ENCODE results near the gene OVCH1. TPM values are rescaled to one million over a fixed set of nuclear protein-coding genes. Genes with fewer than 3 reads are reported as not detected.

Gene OVCH1
- total RNA-seq, 1 experiment from 2014 or later = 0.04 TPM

GRCh38 chr12:29439506-29439905 is 58.0 kb downstream of the OVCH1 start:
- POLR2A ChIA-PET = no interaction called here
- no peak overlapping the region for H3K4me3 Mint-ChIP-seq

GRCh38 chr12:29438752-29439408 is 58.6 kb downstream of the OVCH1 start:
- Mint-ChIP-seq H3K4me3 (no peak overlapping the region), H3K9me3 (peaks cover 18% of the 10 kb centered on the region), H3K27me3 (ENCODE audit: low read depth) (no peaks in the 10 kb centered on the region), H3K4me1 (no peaks in the 10 kb centered on the region), H3K27ac (no peak overlapping the region), H3K36me3 (peaks cover 2% of the 10 kb centered on the region; the same call in 1 of the 2 replicates)
- ChIA-PET POLR2A (no interaction called here), CTCF (no interaction called here)
- no peak for ATAC-seq
- DNase-seq (ENCODE audit: low spot score) = no peak
- no peak for TF ChIP-seq HMGA2 (CRISPR knock-in tag; IDR thresholded peaks at IDR 0.05)
- no peak for TF ChIP-seq ZNF423 (CRISPR knock-in tag; IDR thresholded peaks at IDR 0.05)
- TF ChIP-seq FOXP4 (CRISPR knock-in tag; IDR thresholded peaks at IDR 0.05) = no peak
- TF ChIP-seq, protein P1, sequence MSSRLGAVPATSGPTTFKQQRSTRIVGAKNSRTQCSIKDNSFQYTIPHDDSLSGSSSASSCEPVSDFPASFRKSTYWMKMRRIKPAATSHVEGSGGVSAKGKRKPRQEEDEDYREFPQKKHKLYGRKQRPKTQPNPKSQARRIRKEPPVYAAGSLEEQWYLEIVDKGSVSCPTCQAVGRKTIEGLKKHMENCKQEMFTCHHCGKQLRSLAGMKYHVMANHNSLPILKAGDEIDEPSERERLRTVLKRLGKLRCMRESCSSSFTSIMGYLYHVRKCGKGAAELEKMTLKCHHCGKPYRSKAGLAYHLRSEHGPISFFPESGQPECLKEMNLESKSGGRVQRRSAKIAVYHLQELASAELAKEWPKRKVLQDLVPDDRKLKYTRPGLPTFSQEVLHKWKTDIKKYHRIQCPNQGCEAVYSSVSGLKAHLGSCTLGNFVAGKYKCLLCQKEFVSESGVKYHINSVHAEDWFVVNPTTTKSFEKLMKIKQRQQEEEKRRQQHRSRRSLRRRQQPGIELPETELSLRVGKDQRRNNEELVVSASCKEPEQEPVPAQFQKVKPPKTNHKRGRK (CRISPR knock-in tag; IDR thresholded peaks at IDR 0.05; ENCODE audit: borderline replicate concordance) = no peak
- no peak for TF ChIP-seq NR2C2 (CRISPR knock-in tag; IDR thresholded peaks at IDR 0.05)
- no peak for TF ChIP-seq PRDM15 (CRISPR knock-in tag; IDR thresholded peaks at IDR 0.05)
- no peak for TF ChIP-seq ZNF532 (CRISPR knock-in tag; IDR thresholded peaks at IDR 0.05; ENCODE audit: borderline replicate concordance)

More at GRCh38 chr12:29439506-29439905, 58.0 kb downstream of the OVCH1 start:
- H3K36me3 Mint-ChIP-seq = peaks cover 2% of the 10 kb centered on the region; the same call in 1 of the 2 replicates
- DNase-seq (ENCODE audit: low spot score) (no peak), ATAC-seq (no peak)
- no peak overlapping the region for H3K27ac Mint-ChIP-seq
- H3K9me3 Mint-ChIP-seq = peaks cover 18% of the 10 kb centered on the region
- TF ChIP-seq NR3C1 (CRISPR knock-in tag; conservative IDR thresholded peaks at IDR 0.05; ENCODE audit: low read depth) = no peak
- no peak for TF ChIP-seq E2F1 (CRISPR knock-in tag; IDR thresholded peaks at IDR 0.05)
- TF ChIP-seq TCF7 (CRISPR knock-in tag; IDR thresholded peaks at IDR 0.05; ENCODE audit: low read depth) = no peak
- TF ChIP-seq FOXK1 (CRISPR knock-in tag; IDR thresholded peaks at IDR 0.05) = no peak
- TF ChIP-seq IRF2 (CRISPR knock-in tag; IDR thresholded peaks at IDR 0.05; ENCODE audit: borderline replicate concordance, low read depth) = no peak
- TF ChIP-seq, protein P2, sequence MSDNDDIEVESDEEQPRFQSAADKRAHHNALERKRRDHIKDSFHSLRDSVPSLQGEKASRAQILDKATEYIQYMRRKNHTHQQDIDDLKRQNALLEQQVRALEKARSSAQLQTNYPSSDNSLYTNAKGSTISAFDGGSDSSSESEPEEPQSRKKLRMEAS (CRISPR knock-in tag; IDR thresholded peaks at IDR 0.05) = no peak
- TF ChIP-seq CREM (CRISPR knock-in tag; IDR thresholded peaks at IDR 0.05) = no peak
- TF ChIP-seq, protein P3, sequence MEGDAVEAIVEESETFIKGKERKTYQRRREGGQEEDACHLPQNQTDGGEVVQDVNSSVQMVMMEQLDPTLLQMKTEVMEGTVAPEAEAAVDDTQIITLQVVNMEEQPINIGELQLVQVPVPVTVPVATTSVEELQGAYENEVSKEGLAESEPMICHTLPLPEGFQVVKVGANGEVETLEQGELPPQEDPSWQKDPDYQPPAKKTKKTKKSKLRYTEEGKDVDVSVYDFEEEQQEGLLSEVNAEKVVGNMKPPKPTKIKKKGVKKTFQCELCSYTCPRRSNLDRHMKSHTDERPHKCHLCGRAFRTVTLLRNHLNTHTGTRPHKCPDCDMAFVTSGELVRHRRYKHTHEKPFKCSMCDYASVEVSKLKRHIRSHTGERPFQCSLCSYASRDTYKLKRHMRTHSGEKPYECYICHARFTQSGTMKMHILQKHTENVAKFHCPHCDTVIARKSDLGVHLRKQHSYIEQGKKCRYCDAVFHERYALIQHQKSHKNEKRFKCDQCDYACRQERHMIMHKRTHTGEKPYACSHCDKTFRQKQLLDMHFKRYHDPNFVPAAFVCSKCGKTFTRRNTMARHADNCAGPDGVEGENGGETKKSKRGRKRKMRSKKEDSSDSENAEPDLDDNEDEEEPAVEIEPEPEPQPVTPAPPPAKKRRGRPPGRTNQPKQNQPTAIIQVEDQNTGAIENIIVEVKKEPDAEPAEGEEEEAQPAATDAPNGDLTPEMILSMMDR (IDR thresholded peaks at IDR 0.05) = no peak
- TF ChIP-seq, protein P4, sequence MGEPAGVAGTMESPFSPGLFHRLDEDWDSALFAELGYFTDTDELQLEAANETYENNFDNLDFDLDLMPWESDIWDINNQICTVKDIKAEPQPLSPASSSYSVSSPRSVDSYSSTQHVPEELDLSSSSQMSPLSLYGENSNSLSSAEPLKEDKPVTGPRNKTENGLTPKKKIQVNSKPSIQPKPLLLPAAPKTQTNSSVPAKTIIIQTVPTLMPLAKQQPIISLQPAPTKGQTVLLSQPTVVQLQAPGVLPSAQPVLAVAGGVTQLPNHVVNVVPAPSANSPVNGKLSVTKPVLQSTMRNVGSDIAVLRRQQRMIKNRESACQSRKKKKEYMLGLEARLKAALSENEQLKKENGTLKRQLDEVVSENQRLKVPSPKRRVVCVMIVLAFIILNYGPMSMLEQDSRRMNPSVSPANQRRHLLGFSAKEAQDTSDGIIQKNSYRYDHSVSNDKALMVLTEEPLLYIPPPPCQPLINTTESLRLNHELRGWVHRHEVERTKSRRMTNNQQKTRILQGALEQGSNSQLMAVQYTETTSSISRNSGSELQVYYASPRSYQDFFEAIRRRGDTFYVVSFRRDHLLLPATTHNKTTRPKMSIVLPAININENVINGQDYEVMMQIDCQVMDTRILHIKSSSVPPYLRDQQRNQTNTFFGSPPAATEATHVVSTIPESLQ (CRISPR knock-in tag; IDR thresholded peaks at IDR 0.05) = no peak
- TF ChIP-seq CREB1 (CRISPR knock-in tag; IDR thresholded peaks at IDR 0.05) = no peak
- CTCF ChIA-PET = no interaction called here
- no peaks in the 10 kb centered on the region for H3K4me1 Mint-ChIP-seq
- no peaks in the 10 kb centered on the region for H3K27me3 Mint-ChIP-seq (ENCODE audit: low read depth)
